Stomach (tissue), 9 donors: ENCODE data around the gene GAS2. TPM values are rescaled to one million over a fixed set of nuclear protein-coding genes. Genes with fewer than 3 reads are reported as not detected.

Experiments
- DNase-seq, 2 donors: peaks; one replicate each; pipeline versions ENCODE4 v3.0.0 to v3.0.0-alpha.2; 2013 to 2019
- H3K27ac ChIP-seq, 5 donors: fragments of 200-600 bp in 4 of 5; sonication (generic) in 4 of 5; one replicate each; pipeline ENCODE4 v1.5.1; 2013 to 2019; ENCODE audit warnings: mild to moderate bottlenecking in 1 of 5, moderate library complexity in 1 of 5
- H3K27me3 ChIP-seq, 3 donors: fragments of 200-600 bp; sonication (generic); one replicate each; pipeline ENCODE4 v1.5.1; 2017 to 2019; ENCODE audit warnings: mixed run types in 1 of 3
- H3K36me3 ChIP-seq, 4 donors: fragments of 200-600 bp; sonication (generic); 1 replicate in 3 of 4; 2 replicates in 1 of 4; pipeline ENCODE4 v1.5.1; 2016 to 2019
- H3K4me1 ChIP-seq, 4 donors: fragments of 200-600 bp; sonication (generic); one replicate each; pipeline ENCODE4 v1.5.1; 2016 to 2019
- H3K4me3 ChIP-seq, 4 donors: fragments of 200-600 bp; sonication (generic) in 3 of 4; one replicate each; pipeline ENCODE4 v1.5.1; 2016 to 2019; ENCODE audit warnings: mild to moderate bottlenecking in 1 of 4
- H3K9me3 ChIP-seq, 4 donors: fragments of 200-600 bp; sonication (generic); one replicate each; pipeline ENCODE4 v1.5.1; 2016 to 2019
- CTCF ChIP-seq, 7 experiments: fragments of 450-650 bp in 4 of 7; fragments of 200-600 bp in 3 of 7; sonication (generic) in 3 of 7; IDR thresholded peaks; one replicate each; pipeline ENCODE4 v1.5.1; 2016 to 2019; ENCODE audit warnings: antibody characterized with exemption in 7 of 7, control low read depth in 2 of 7, mild to moderate bottlenecking in 1 of 7
- EP300 ChIP-seq: sonication (generic); formaldehyde crosslinking; IDR thresholded peaks from one replicate; pipeline ENCODE4 v1.6.1; 2017; ENCODE audit warnings: antibody characterized with exemption
- POLR2A ChIP-seq, 4 donors: fragments of 450-650 bp; IDR thresholded peaks; one replicate each; pipeline ENCODE4 v1.6.1; 2016; ENCODE audit warnings: antibody characterized with exemption in 4 of 4, control low read depth in 2 of 4, mild to moderate bottlenecking in 1 of 4, moderate library complexity in 1 of 4
- POLR2AphosphoS5 ChIP-seq, 3 donors: sonication (generic); formaldehyde crosslinking; IDR thresholded peaks; one replicate each; pipeline ENCODE4 v1.6.1; 2016; ENCODE audit warnings: antibody characterized with exemption in 3 of 3
- WGBS, 5 donors: extraction: QIAGEN DNeasy Blood & Tissue Kit in 3 of 5; methylation state at CpG; one replicate each; pipeline versions ENCODE4 v1.1.5 to v1.1.7; 2013 to 2018; 5-methylcytosine and 5-hydroxymethylcytosine counted together
- intact Hi-C: fragments of 100-400 bp; cut with DNase I; formaldehyde crosslinking; loops from one replicate; pipeline ENCODE4 v1.15.1; 2023; ENCODE audit warnings: low total_unique reads
- polyA plus RNA-seq, 3 donors: library from polyadenylated mRNA; stranded (reverse); fragments of 200-250 nt; gene quantifications; one replicate each; pipeline ENCODE4 v1.2.3, GENCODE V29; 2013
- total RNA-seq, 5 donors: library from RNA; depleted of rRNA; stranded (reverse); fragments of >200 nt; gene quantifications; one replicate each; pipeline versions ENCODE4 v1.1.0 to v1.2.3, GENCODE V29; 2014 to 2016
- donor health status: healthy with polysubstance abuse.
- donor health status: Bipolar disorder and iron deficiency.
- donor health status: healthy.

GAS2 gene
- total and polyA plus RNA-seq, 8 donors = 0.45 to 39.4 (median 3.7) TPM

GRCh38 chr11:22625448-22626287, 40.7 kb upstream of the GAS2 start, which contains the start of gene FANCF:
Gene FANCF, minus strand, starts transcription at chr11:22625823. Its CDS starts 13 bp downstream, at chr11:22625810.
- Histone ChIP-seq H3K4me1 (peaks cover 18 to 32% (median 21%) of the 10 kb centered on the region in 4 donors), H3K36me3 (no peaks in the 10 kb centered on the region), H3K4me3 (peak within 1 kb of the TSS; percentile 79 to 96 (median 88)), H3K9me3 (no peaks in the 10 kb centered on the region), H3K27ac (peak within 1 kb of the TSS; percentile 90 to 94 (median 92)), H3K27me3 (no peaks in the 10 kb centered on the region)
- peak; percentile 96 to 99 for DNase-seq
- intact Hi-C loops = no loop called here
- no peak for TF ChIP-seq POLR2A (IDR thresholded peaks at IDR 0.05)
- no peak for TF ChIP-seq EP300
- TF ChIP-seq CTCF (IDR thresholded peaks at IDR 0.05) = no peak
- TF ChIP-seq POLR2AphosphoS5 (IDR thresholded peaks at IDR 0.05) = peak in 2 of 3 donors; percentile 54 to 90
- 0 to 1% (median 1%) methylated on average over 17 to 55 of the region's 55 CpGs for WGBS, 5 donors

GRCh38 chr11:22626573-22627239, 39.7 kb upstream of the GAS2 start:
- WGBS, 5 donors = 91 to 94% (median 93%) methylated on average over 14 of the region's 14 CpGs
- peaks cover 18 to 32% (median 21%) of the 10 kb centered on the region in 4 donors for H3K4me1 ChIP-seq
- TF ChIP-seq POLR2A (IDR thresholded peaks at IDR 0.05) = no peak
- no peak for TF ChIP-seq EP300
- no peak for TF ChIP-seq POLR2AphosphoS5 (IDR thresholded peaks at IDR 0.05)
- TF ChIP-seq CTCF (IDR thresholded peaks at IDR 0.05) = no peak
- no peak for DNase-seq
- H3K27me3 ChIP-seq = no peaks in the 10 kb centered on the region
- peak overlapping the region in 3 of 5 donors; percentile 90 to 94 (median 92) for H3K27ac ChIP-seq
- H3K36me3 ChIP-seq = no peaks in the 10 kb centered on the region
- intact Hi-C loops = no loop called here
- H3K4me3 ChIP-seq = peak overlapping the region in 2 of 4 donors; percentile 90 to 96
- no peaks in the 10 kb centered on the region for H3K9me3 ChIP-seq

GRCh38 chr11:22627421-22627820, 39.0 kb upstream of the GAS2 start:
- DNase-seq = no peak
- Histone ChIP-seq H3K9me3 (no peaks in the 10 kb centered on the region), H3K4me1 (peaks cover 18 to 32% (median 21%) of the 10 kb centered on the region in 4 donors), H3K27ac (no peak overlapping the region), H3K36me3 (no peaks in the 10 kb centered on the region), H3K4me3 (no peak overlapping the region), H3K27me3 (no peaks in the 10 kb centered on the region)
- intact Hi-C loops = no loop called here
- TF ChIP-seq CTCF (IDR thresholded peaks at IDR 0.05) = no peak
- TF ChIP-seq POLR2A (IDR thresholded peaks at IDR 0.05) = no peak
- TF ChIP-seq POLR2AphosphoS5 (IDR thresholded peaks at IDR 0.05) = no peak
- no peak for TF ChIP-seq EP300
- WGBS, 5 donors = 91 to 98% (median 96%) methylated on average over 6 of the region's 6 CpGs

GRCh38 chr11:22633354-22633902, 33.0 kb upstream of the GAS2 start:
- H3K27ac ChIP-seq = no peak overlapping the region
- no peaks in the 10 kb centered on the region for H3K36me3 ChIP-seq
- no peaks in the 10 kb centered on the region for H3K27me3 ChIP-seq
- intact Hi-C loops = no loop called here
- no peak for DNase-seq
- TF ChIP-seq POLR2AphosphoS5 (IDR thresholded peaks at IDR 0.05) (no peak), CTCF (IDR thresholded peaks at IDR 0.05) (no peak), POLR2A (IDR thresholded peaks at IDR 0.05) (no peak), EP300 (no peak)
- H3K9me3 ChIP-seq = no peaks in the 10 kb centered on the region
- no peaks in the 10 kb centered on the region for H3K4me1 ChIP-seq
- H3K4me3 ChIP-seq = no peak overlapping the region
